ENCODE results near the gene JOSD2. TPM values are rescaled to one million over a fixed set of nuclear protein-coding genes. Genes with fewer than 3 reads are reported as not detected.

Gene JOSD2
- total RNA-seq, 2 donors from 2014 or later = 12.1 to 13.7 TPM

- H3K27ac Mint-ChIP-seq = peak overlapping the region; percentile 84
- peaks cover 5% of the 10 kb centered on the region for H3K4me1 Mint-ChIP-seq
- Histone ChIP-seq H3K9me3 (ENCODE audit: control insufficient read depth, low read length) (no peaks in the 10 kb centered on the region), H3K27me3 (ENCODE audit: control insufficient read depth, insufficient read depth, low read length, poor library complexity, severe bottlenecking) (no peaks in the 10 kb centered on the region), H3K4me3 (ENCODE audit: low read length) (no peak overlapping the region), H3K27ac (ENCODE audit: low read depth, low read length) (peak overlapping the region; percentile 30), H3K36me3 (ENCODE audit: control insufficient read depth, insufficient read depth, low read length) (no peaks in the 10 kb centered on the region), H3K4me1 (ENCODE audit: control insufficient read depth, insufficient read depth, low read length) (no peaks in the 10 kb centered on the region), H3K9ac (ENCODE audit: extremely low read depth, low read length, poor library complexity, severe bottlenecking) (no peak overlapping the region)
- H3K4me3 Mint-ChIP-seq = no peak overlapping the region
- peaks cover 7% of the 10 kb centered on the region for H3K27me3 Mint-ChIP-seq (ENCODE audit: insufficient read depth)
- H3K9me3 Mint-ChIP-seq = no peaks in the 10 kb centered on the region
- H3K36me3 Mint-ChIP-seq (ENCODE audit: low read depth) = no peaks in the 10 kb centered on the region
- WGBS, 2 experiments (ENCODE audit: insufficient coverage in 1 of 2, insufficient read length in 1 of 2) = 72 to 83% methylated on average over 18 to 29 of the region's 29 CpGs
- peak; percentile 82 for TF ChIP-seq CTCF (conservative IDR thresholded peaks at IDR 0.05)
- DNase-seq = peak; percentile 92
Measured at GRCh38 chr19:50465986-50466705, 44.8 kb downstream of the JOSD2 start.

- Mint-ChIP-seq H3K36me3 (ENCODE audit: low read depth) (no peaks in the 10 kb centered on the region), H3K9me3 (no peaks in the 10 kb centered on the region), H3K4me3 (no peak overlapping the region), H3K27ac (no peak overlapping the region), H3K4me1 (peaks cover 5% of the 10 kb centered on the region), H3K27me3 (ENCODE audit: insufficient read depth) (peaks cover 7% of the 10 kb centered on the region)
- H3K36me3 ChIP-seq (ENCODE audit: control insufficient read depth, insufficient read depth, low read length) = no peaks in the 10 kb centered on the region
- no peak overlapping the region for H3K9ac ChIP-seq (ENCODE audit: extremely low read depth, low read length, poor library complexity, severe bottlenecking)
- H3K27ac ChIP-seq (ENCODE audit: low read depth, low read length) = no peak overlapping the region
- WGBS, 2 experiments (ENCODE audit: insufficient coverage in 1 of 2, insufficient read length in 1 of 2) = 93 to 97% methylated on average over 6 to 13 of the region's 13 CpGs
- no peak overlapping the region for H3K4me3 ChIP-seq (ENCODE audit: low read length)
- no peaks in the 10 kb centered on the region for H3K9me3 ChIP-seq (ENCODE audit: control insufficient read depth, low read length)
- DNase-seq = no peak
- H3K4me1 ChIP-seq (ENCODE audit: control insufficient read depth, insufficient read depth, low read length) = no peaks in the 10 kb centered on the region
- no peak for TF ChIP-seq CTCF (conservative IDR thresholded peaks at IDR 0.05)
- no peaks in the 10 kb centered on the region for H3K27me3 ChIP-seq (ENCODE audit: control insufficient read depth, insufficient read depth, low read length, poor library complexity, severe bottlenecking)
Measured at GRCh38 chr19:50465000-50465399, 46.0 kb downstream of the JOSD2 start.

- H3K36me3 ChIP-seq (ENCODE audit: control insufficient read depth, insufficient read depth, low read length) = no peaks in the 10 kb centered on the region
- no peaks in the 10 kb centered on the region for H3K9me3 ChIP-seq (ENCODE audit: control insufficient read depth, low read length)
- H3K4me1 Mint-ChIP-seq = peaks cover 5% of the 10 kb centered on the region
- no peak overlapping the region for H3K4me3 Mint-ChIP-seq
- H3K27ac Mint-ChIP-seq = no peak overlapping the region
- peak; percentile 29 for DNase-seq
- 89 to 92% methylated on average over 15 to 19 of the region's 19 CpGs for WGBS, 2 experiments (ENCODE audit: insufficient coverage in 1 of 2, insufficient read length in 1 of 2)
- H3K27me3 Mint-ChIP-seq (ENCODE audit: insufficient read depth) = peaks cover 7% of the 10 kb centered on the region
- no peak for TF ChIP-seq CTCF (conservative IDR thresholded peaks at IDR 0.05)
- no peaks in the 10 kb centered on the region for H3K27me3 ChIP-seq (ENCODE audit: control insufficient read depth, insufficient read depth, low read length, poor library complexity, severe bottlenecking)
- H3K9ac ChIP-seq (ENCODE audit: extremely low read depth, low read length, poor library complexity, severe bottlenecking) = no peak overlapping the region
- no peak overlapping the region for H3K27ac ChIP-seq (ENCODE audit: low read depth, low read length)
- no peaks in the 10 kb centered on the region for H3K4me1 ChIP-seq (ENCODE audit: control insufficient read depth, insufficient read depth, low read length)
- no peak overlapping the region for H3K4me3 ChIP-seq (ENCODE audit: low read length)
- no peaks in the 10 kb centered on the region for H3K36me3 Mint-ChIP-seq (ENCODE audit: low read depth)
- no peaks in the 10 kb centered on the region for H3K9me3 Mint-ChIP-seq
Measured at GRCh38 chr19:50464348-50464747, 46.6 kb downstream of the JOSD2 start.
